Stimulated activated effector memory CD8-positive, alpha-beta T cell treated with anti-CD3 and anti-CD28 coated beads, Interleukin-12 subunit alpha, Interleukin-12 subunit beta, amount 100 ng/mL, for 72 hours (primary cell): ENCODE results near the gene THNSL1.

Source experiments
- ATAC-seq: fragments of 150-1000 bp; cut with Tn5 transposase; 2 replicates; pipeline ENCODE4 v1.10.0; 2021
- DNase-seq, 2 donors: peaks; one replicate each; pipeline ENCODE4 v3.0.0; 2021 to 2022; ENCODE audit warnings: low spot score in 2 of 2
- H3K27ac Mint-ChIP-seq: one replicate; pipeline ENCODE4 v1.8.0; 2022; ENCODE audit warnings: mild to moderate bottlenecking, mixed read lengths
- H3K36me3 Mint-ChIP-seq: one replicate; pipeline ENCODE4 v1.8.0; 2022; ENCODE audit warnings: mild to moderate bottlenecking, mixed read lengths
- H3K4me1 Mint-ChIP-seq: one replicate; pipeline ENCODE4 v1.8.0; 2022; ENCODE audit warnings: mixed read lengths
- H3K4me3 Mint-ChIP-seq: one replicate; pipeline ENCODE4 v1.8.0; 2022; ENCODE audit warnings: mild to moderate bottlenecking, mixed read lengths
- H3K9me3 Mint-ChIP-seq: one replicate; pipeline ENCODE4 v1.8.0; 2022; ENCODE audit warnings: mixed read lengths

The THNSL1 gene

GRCh38 chr10:25026463-25026862, 10.1 kb downstream of the THNSL1 start:
- ATAC-seq (no peak), DNase-seq (no peak)
- Mint-ChIP-seq H3K27ac (no peak overlapping the region), H3K36me3 (no peaks in the 10 kb centered on the region), H3K4me1 (no peaks in the 10 kb centered on the region), H3K4me3 (no peak overlapping the region), H3K9me3 (no peaks in the 10 kb centered on the region)

GRCh38 chr10:25028711-25029110, 12.3 kb downstream of the THNSL1 start:
- ATAC-seq (no peak), DNase-seq (no peak)
- Mint-ChIP-seq H3K36me3 (no peaks in the 10 kb centered on the region), H3K4me3 (no peak overlapping the region), H3K4me1 (no peaks in the 10 kb centered on the region), H3K9me3 (no peaks in the 10 kb centered on the region), H3K27ac (no peak overlapping the region)

- H3K27ac Mint-ChIP-seq: no peak overlapping the region
- H3K4me3 Mint-ChIP-seq: no peak overlapping the region
- no peaks in the 10 kb centered on the region for H3K4me1 Mint-ChIP-seq
- H3K9me3 Mint-ChIP-seq: no peaks in the 10 kb centered on the region
- no peaks in the 10 kb centered on the region for H3K36me3 Mint-ChIP-seq
- ATAC-seq (no peak), DNase-seq (no peak)
These were observed 13.1 kb downstream of the THNSL1 start for GRCh38 chr10:25029519-25029918.

GRCh38 chr10:25036381-25036780, 20.0 kb downstream of the THNSL1 start:
- ATAC-seq (no peak), DNase-seq (no peak)
- H3K9me3 Mint-ChIP-seq: no peaks in the 10 kb centered on the region
- H3K27ac Mint-ChIP-seq: no peak overlapping the region
- no peaks in the 10 kb centered on the region for H3K36me3 Mint-ChIP-seq
- no peak overlapping the region for H3K4me3 Mint-ChIP-seq
- no peaks in the 10 kb centered on the region for H3K4me1 Mint-ChIP-seq

GRCh38 chr10:25038325-25038724, 21.9 kb downstream of the THNSL1 start:
- ATAC-seq: no peak

GRCh38 chr10:25039531-25039930, 23.1 kb downstream of the THNSL1 start:
- no peak for ATAC-seq
- no peaks in the 10 kb centered on the region for H3K4me1 Mint-ChIP-seq
- DNase-seq: no peak
- H3K4me3 Mint-ChIP-seq: no peak overlapping the region
- H3K9me3 Mint-ChIP-seq: no peaks in the 10 kb centered on the region
- no peaks in the 10 kb centered on the region for H3K36me3 Mint-ChIP-seq
- no peak overlapping the region for H3K27ac Mint-ChIP-seq

More at GRCh38 chr10:25038325-25038724, 21.9 kb downstream of the THNSL1 start:
- Mint-ChIP-seq H3K4me1 (no peaks in the 10 kb centered on the region), H3K9me3 (no peaks in the 10 kb centered on the region), H3K27ac (no peak overlapping the region), H3K36me3 (no peaks in the 10 kb centered on the region), H3K4me3 (no peak overlapping the region)
- DNase-seq: no peak

- H3K36me3 Mint-ChIP-seq: no peaks in the 10 kb centered on the region
- no peak overlapping the region for H3K27ac Mint-ChIP-seq
- no peaks in the 10 kb centered on the region for H3K9me3 Mint-ChIP-seq
- no peak overlapping the region for H3K4me3 Mint-ChIP-seq
- DNase-seq: no peak
- no peaks in the 10 kb centered on the region for H3K4me1 Mint-ChIP-seq
- ATAC-seq: no peak
These were observed 30.2 kb downstream of the THNSL1 start for GRCh38 chr10:25046641-25047040.

- Mint-ChIP-seq H3K4me3 (no peak overlapping the region), H3K27ac (no peak overlapping the region), H3K9me3 (no peaks in the 10 kb centered on the region), H3K4me1 (no peaks in the 10 kb centered on the region), H3K36me3 (no peaks in the 10 kb centered on the region)
- ATAC-seq (no peak), DNase-seq (no peak)
These were observed 30.7 kb downstream of the THNSL1 start for GRCh38 chr10:25047088-25047487.

- Mint-ChIP-seq H3K36me3 (no peaks in the 10 kb centered on the region), H3K4me1 (no peaks in the 10 kb centered on the region), H3K9me3 (no peaks in the 10 kb centered on the region), H3K4me3 (no peak overlapping the region), H3K27ac (no peak overlapping the region)
- DNase-seq (no peak), ATAC-seq (no peak)
These were observed 31.3 kb downstream of the THNSL1 start for GRCh38 chr10:25047591-25048301.

- Mint-ChIP-seq H3K36me3 (no peaks in the 10 kb centered on the region), H3K9me3 (no peaks in the 10 kb centered on the region), H3K4me3 (no peak overlapping the region), H3K4me1 (no peaks in the 10 kb centered on the region), H3K27ac (no peak overlapping the region)
- DNase-seq (no peak), ATAC-seq (no peak)
These were observed 32.0 kb downstream of the THNSL1 start for GRCh38 chr10:25048450-25048849.

- H3K9me3 Mint-ChIP-seq: no peaks in the 10 kb centered on the region
- peaks cover 6% of the 10 kb centered on the region for H3K36me3 Mint-ChIP-seq
- H3K27ac Mint-ChIP-seq: no peak overlapping the region
- no peak overlapping the region for H3K4me3 Mint-ChIP-seq
- H3K4me1 Mint-ChIP-seq: no peaks in the 10 kb centered on the region
- no peak for ATAC-seq
- DNase-seq: no peak
These were observed 33.6 kb downstream of the THNSL1 start for GRCh38 chr10:25049966-25050365.

- no peak for ATAC-seq
- H3K27ac Mint-ChIP-seq: no peak overlapping the region
These were observed 34.0 kb downstream of the THNSL1 start for GRCh38 chr10:25050402-25050801.

GRCh38 chr10:25052012-25052411, 35.6 kb downstream of the THNSL1 start:
- peaks cover 6% of the 10 kb centered on the region for H3K36me3 Mint-ChIP-seq
- H3K27ac Mint-ChIP-seq: no peak overlapping the region
- ATAC-seq: no peak
- no peak overlapping the region for H3K4me3 Mint-ChIP-seq
- DNase-seq: no peak
- no peaks in the 10 kb centered on the region for H3K4me1 Mint-ChIP-seq
- no peaks in the 10 kb centered on the region for H3K9me3 Mint-ChIP-seq

More at GRCh38 chr10:25050402-25050801, 34.0 kb downstream of the THNSL1 start:
- no peaks in the 10 kb centered on the region for H3K9me3 Mint-ChIP-seq
- H3K4me3 Mint-ChIP-seq: no peak overlapping the region
- DNase-seq: no peak
- peaks cover 6% of the 10 kb centered on the region for H3K36me3 Mint-ChIP-seq
- no peaks in the 10 kb centered on the region for H3K4me1 Mint-ChIP-seq

GRCh38 chr10:25056726-25057125, 40.3 kb downstream of the THNSL1 start:
- no peak overlapping the region for H3K4me3 Mint-ChIP-seq
- H3K36me3 Mint-ChIP-seq: peaks cover 6% of the 10 kb centered on the region
- no peaks in the 10 kb centered on the region for H3K9me3 Mint-ChIP-seq
- ATAC-seq (no peak), DNase-seq (no peak)
- peaks cover 5% of the 10 kb centered on the region for H3K4me1 Mint-ChIP-seq
- no peak overlapping the region for H3K27ac Mint-ChIP-seq

- Mint-ChIP-seq H3K36me3 (peaks cover 14% of the 10 kb centered on the region), H3K9me3 (no peaks in the 10 kb centered on the region), H3K4me1 (peaks cover 16% of the 10 kb centered on the region), H3K4me3 (no peak overlapping the region), H3K27ac (no peak overlapping the region)
- DNase-seq (no peak), ATAC-seq (no peak)
These were observed 41.5 kb downstream of the THNSL1 start for GRCh38 chr10:25057886-25058285.

GRCh38 chr10:25059990-25060389, 43.6 kb downstream of the THNSL1 start:
- ATAC-seq (no peak), DNase-seq (no peak)
- Mint-ChIP-seq H3K9me3 (peaks cover 3% of the 10 kb centered on the region), H3K27ac (no peak overlapping the region), H3K4me1 (peaks cover 29% of the 10 kb centered on the region), H3K4me3 (no peak overlapping the region), H3K36me3 (peaks cover 15% of the 10 kb centered on the region)

- peaks cover 3% of the 10 kb centered on the region for H3K9me3 Mint-ChIP-seq
- peak overlapping the region; percentile 98 for H3K27ac Mint-ChIP-seq
These were observed 44.7 kb downstream of the THNSL1 start for GRCh38 chr10:25061125-25061524.

More at GRCh38 chr10:25061125-25061524, 44.7 kb downstream of the THNSL1 start:
- ATAC-seq (no peak), DNase-seq (no peak)
- Mint-ChIP-seq H3K36me3 (peaks cover 15% of the 10 kb centered on the region), H3K4me1 (peaks cover 29% of the 10 kb centered on the region), H3K4me3 (no peak overlapping the region)
